MM.1S (cell line): ENCODE results near the gene ZMYM4.

Source experiments
- DNase-seq: peaks from one replicate; pipeline ENCODE4 v3.0.0-alpha.2; 2015
- H2AFZ ChIP-seq: fragments of 300-600 bp; sonication (generic); 2 replicates; pipeline ENCODE4 v1.6.0; 2016; ENCODE audit warnings: antibody characterized with exemption, low read length
- H3F3A ChIP-seq: fragments of 300-600 bp; sonication (generic); 2 replicates; pipeline ENCODE4 v1.6.1; 2016; ENCODE audit warnings: mild to moderate bottlenecking, antibody characterized with exemption, low read length, moderate library complexity, mixed read lengths; ENCODE audit not compliant: insufficient read depth
- H3K27ac ChIP-seq: fragments of 300-600 bp; sonication (generic); 2 replicates; pipeline ENCODE4 v1.5.1; 2016; ENCODE audit warnings: mild to moderate bottlenecking, low read length
- H3K27me3 ChIP-seq: fragments of 300-600 bp; sonication (generic); replicated peaks from 2 replicates; pipeline ENCODE4 v1.6.0; 2016; ENCODE audit warnings: low read length; ENCODE audit not compliant: insufficient read depth
- H3K36me3 ChIP-seq: fragments of 300-600 bp; sonication (generic); replicated peaks from 2 replicates; pipeline ENCODE4 v1.6.1; 2016; ENCODE audit warnings: mild to moderate bottlenecking, low read length, mixed read lengths; ENCODE audit not compliant: insufficient read depth
- H3K4me1 ChIP-seq: fragments of 300-600 bp; sonication (generic); 2 replicates; pipeline ENCODE4 v1.6.1; 2016; ENCODE audit warnings: low read length, mixed read lengths
- H3K4me2 ChIP-seq: fragments of 300-600 bp; sonication (generic); 2 replicates; pipeline ENCODE4 v1.6.0; 2016; ENCODE audit warnings: low read depth, low read length
- H3K4me3 ChIP-seq: fragments of 300-600 bp; sonication (generic); 2 replicates; pipeline ENCODE4 v1.5.1; 2016; ENCODE audit warnings: low read length, mixed read lengths
- H3K79me2 ChIP-seq: fragments of 300-600 bp; sonication (generic); 2 replicates; pipeline ENCODE4 v1.6.1; 2016; ENCODE audit warnings: mixed run types, low read length, mixed read lengths
- H3K9ac ChIP-seq: fragments of 300-600 bp; sonication (generic); 2 replicates; pipeline ENCODE4 v1.6.1; 2016; ENCODE audit warnings: low read length, mixed read lengths
- H3K9me2 ChIP-seq: fragments of 300-600 bp; sonication (generic); replicated peaks from 2 replicates; pipeline ENCODE4 v1.6.1; 2016; ENCODE audit warnings: mild to moderate bottlenecking, low read length, mixed read lengths; ENCODE audit not compliant: insufficient read depth
- H3K9me3 ChIP-seq: fragments of 300-600 bp; sonication (generic); replicated peaks from 2 replicates; pipeline ENCODE4 v1.6.1; 2016; ENCODE audit warnings: mild to moderate bottlenecking, low read length, mixed read lengths; ENCODE audit not compliant: insufficient read depth
- H4K20me1 ChIP-seq: fragments of 300-600 bp; sonication (generic); 2 replicates; pipeline ENCODE4 v1.6.1; 2016; ENCODE audit warnings: mild to moderate bottlenecking, low read length, moderate library complexity, mixed read lengths; ENCODE audit not compliant: insufficient read depth
- EZH2 ChIP-seq: fragments of 300-600 bp; sonication (generic); optimal IDR thresholded peaks from 2 replicates; pipeline ENCODE3; 2017; ENCODE audit warnings: low read depth, mild to moderate bottlenecking, antibody characterized with exemption, low read length, mixed read lengths
- EZH2phosphoT487 ChIP-seq: fragments of 300-600 bp; sonication (generic); IDR thresholded peaks from 2 replicates; pipeline ENCODE4 v1.6.1; 2018; ENCODE audit warnings: antibody characterized with exemption, low read length
- TF ChIP-seq, protein P1 (sequence below): fragments of 300-600 bp; sonication (generic); IDR thresholded peaks from 2 replicates; pipeline ENCODE4 v1.5.1; 2016; ENCODE audit warnings: antibody characterized with exemption, low read length, mixed read lengths

Gene ZMYM4

DNA sequence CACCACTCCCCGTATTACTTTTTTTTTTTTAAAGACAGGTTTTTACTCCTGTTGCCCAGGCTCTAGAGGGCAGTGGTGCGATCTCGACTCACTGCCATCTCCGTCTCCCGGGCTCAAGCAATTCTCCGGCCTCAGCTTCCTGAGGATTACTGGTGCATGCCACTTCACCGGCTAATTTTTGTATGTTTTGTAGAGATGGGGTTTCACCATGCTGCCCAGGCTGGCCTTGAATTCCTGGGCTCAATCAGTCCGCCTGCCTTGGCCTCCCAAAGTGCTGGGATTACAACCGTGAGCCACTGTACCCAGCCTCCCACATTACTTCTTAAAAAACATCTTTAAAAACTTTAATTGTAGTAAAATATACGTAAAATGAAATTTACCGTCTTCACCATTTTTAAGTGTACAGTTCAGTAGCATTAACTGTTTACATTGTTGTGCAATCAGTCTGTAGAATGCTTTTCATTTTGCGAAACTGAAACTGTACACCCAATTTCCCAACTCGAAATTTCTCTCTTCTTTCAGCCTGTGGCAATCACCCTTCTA lies 77.0 kb downstream of the ZMYM4 start:
- no peak overlapping the region for H3K4me2 ChIP-seq
- peaks cover 9% of the 10 kb centered on the region; the same call in 1 of the 2 replicates for H3K4me1 ChIP-seq
- H3K9ac ChIP-seq: no peak overlapping the region
- H3K27ac ChIP-seq: no peak overlapping the region
- H3F3A ChIP-seq: no peaks in the 10 kb centered on the region
- H3K4me3 ChIP-seq: no peak overlapping the region
- no peak for TF ChIP-seq EZH2
- TF ChIP-seq, protein P1, sequence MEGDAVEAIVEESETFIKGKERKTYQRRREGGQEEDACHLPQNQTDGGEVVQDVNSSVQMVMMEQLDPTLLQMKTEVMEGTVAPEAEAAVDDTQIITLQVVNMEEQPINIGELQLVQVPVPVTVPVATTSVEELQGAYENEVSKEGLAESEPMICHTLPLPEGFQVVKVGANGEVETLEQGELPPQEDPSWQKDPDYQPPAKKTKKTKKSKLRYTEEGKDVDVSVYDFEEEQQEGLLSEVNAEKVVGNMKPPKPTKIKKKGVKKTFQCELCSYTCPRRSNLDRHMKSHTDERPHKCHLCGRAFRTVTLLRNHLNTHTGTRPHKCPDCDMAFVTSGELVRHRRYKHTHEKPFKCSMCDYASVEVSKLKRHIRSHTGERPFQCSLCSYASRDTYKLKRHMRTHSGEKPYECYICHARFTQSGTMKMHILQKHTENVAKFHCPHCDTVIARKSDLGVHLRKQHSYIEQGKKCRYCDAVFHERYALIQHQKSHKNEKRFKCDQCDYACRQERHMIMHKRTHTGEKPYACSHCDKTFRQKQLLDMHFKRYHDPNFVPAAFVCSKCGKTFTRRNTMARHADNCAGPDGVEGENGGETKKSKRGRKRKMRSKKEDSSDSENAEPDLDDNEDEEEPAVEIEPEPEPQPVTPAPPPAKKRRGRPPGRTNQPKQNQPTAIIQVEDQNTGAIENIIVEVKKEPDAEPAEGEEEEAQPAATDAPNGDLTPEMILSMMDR: no peak
- TF ChIP-seq EZH2phosphoT487: no peak
- no peak overlapping the region for H2AFZ ChIP-seq
- H3K79me2 ChIP-seq: peaks cover 9% of the 10 kb centered on the region; the same call in 1 of the 2 replicates
- no peaks in the 10 kb centered on the region for H3K9me2 ChIP-seq
- H3K36me3 ChIP-seq: no peaks in the 10 kb centered on the region
- H3K9me3 ChIP-seq: no peaks in the 10 kb centered on the region
- no peaks in the 10 kb centered on the region for H3K27me3 ChIP-seq
- H4K20me1 ChIP-seq: no peaks in the 10 kb centered on the region; the same call in 1 of the 2 replicates
- peak; percentile 7 for DNase-seq

DNA sequence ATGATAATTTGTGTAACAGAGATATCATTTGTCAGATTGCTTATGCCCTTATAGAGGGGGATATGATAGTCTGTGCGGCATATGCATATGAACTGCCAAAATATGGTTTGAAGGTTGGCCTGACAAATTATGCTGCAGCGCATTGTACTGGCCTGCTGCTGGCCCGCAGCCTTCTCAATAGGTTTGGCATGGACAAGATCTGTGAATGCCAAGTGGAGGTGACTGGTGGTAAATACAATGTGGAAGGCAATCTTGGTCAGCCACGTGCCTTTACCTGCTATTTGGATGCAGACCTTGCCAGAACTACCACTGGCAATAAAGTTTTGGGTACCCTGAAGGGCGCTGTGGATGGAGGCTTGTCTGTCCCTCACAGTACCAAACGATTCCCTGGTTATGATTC lies 82.4 kb downstream of the ZMYM4 start:
- Histone ChIP-seq H3F3A (no peaks in the 10 kb centered on the region), H3K79me2 (peaks cover 4% of the 10 kb centered on the region; the same call in 1 of the 2 replicates), H3K36me3 (no peaks in the 10 kb centered on the region)

DNA sequence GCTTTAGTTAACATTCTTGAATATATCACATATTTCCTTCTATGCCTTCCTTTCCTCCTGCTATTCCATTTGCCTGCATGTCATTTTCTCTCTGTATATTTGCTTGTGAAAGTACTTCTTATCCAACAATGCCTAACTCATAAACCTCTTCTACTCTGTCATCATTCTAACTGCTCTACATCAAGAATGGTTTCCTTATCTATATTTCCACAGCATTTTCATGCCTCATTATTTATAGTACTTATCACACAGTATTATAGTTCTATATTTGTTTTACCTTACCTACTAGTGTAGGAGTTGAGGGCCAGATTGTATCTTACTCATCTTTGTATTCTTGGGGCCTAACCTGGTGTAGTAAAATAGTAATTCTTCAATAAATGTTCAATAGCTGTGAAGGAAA lies 91.5 kb downstream of the ZMYM4 start:
- H3F3A ChIP-seq: no peaks in the 10 kb centered on the region
- TF ChIP-seq EZH2: no peak
- no peak for TF ChIP-seq EZH2phosphoT487
- TF ChIP-seq, protein P1: no peak
- no peak overlapping the region for H3K9ac ChIP-seq
- no peaks in the 10 kb centered on the region for H3K36me3 ChIP-seq
- DNase-seq: no peak
- no peak overlapping the region for H2AFZ ChIP-seq
- H3K4me3 ChIP-seq: no peak overlapping the region
- no peak overlapping the region for H3K27ac ChIP-seq
- no peaks in the 10 kb centered on the region for H4K20me1 ChIP-seq
- no peaks in the 10 kb centered on the region for H3K9me3 ChIP-seq
- H3K9me2 ChIP-seq: no peaks in the 10 kb centered on the region
- H3K79me2 ChIP-seq: no peaks in the 10 kb centered on the region
- H3K4me2 ChIP-seq: no peak overlapping the region
- no peaks in the 10 kb centered on the region for H3K27me3 ChIP-seq
- H3K4me1 ChIP-seq: no peaks in the 10 kb centered on the region

More for the DNA sequence above, 82.4 kb downstream of the ZMYM4 start:
- Histone ChIP-seq H2AFZ (no peak overlapping the region), H3K4me1 (0 out of 2 replicates have a peak, but pooled peaks cover 3% of the 10 kb centered on the region), H3K27me3 (no peaks in the 10 kb centered on the region), H3K4me2 (no peak overlapping the region), H3K4me3 (no peak overlapping the region), H3K9me2 (no peaks in the 10 kb centered on the region), H4K20me1 (no peaks in the 10 kb centered on the region), H3K9me3 (no peaks in the 10 kb centered on the region), H3K9ac (no peak overlapping the region), H3K27ac (no peak overlapping the region)
- DNase-seq: no peak
- TF ChIP-seq EZH2phosphoT487 (no peak), EZH2 (no peak)
- TF ChIP-seq, protein P1: no peak
